Sigmoid colon (tissue), 4 donors: ENCODE measurements around the gene WDR53.
"Not testable (repeated sequence)": the region's sequence is repeated elsewhere in the genome, so short reads cannot be mapped to it uniquely, and the experiment has no call there.

Experiments used
- CTCF ChIP-seq, 4 experiments: fragments of 450-650 bp in 3 of 4; fragments of 200-600 bp in 1 of 4; IDR thresholded peaks; one replicate each; pipeline ENCODE4 v1.5.1; 2016 to 2019; ENCODE audit warnings: antibody characterized with exemption in 4 of 4, mild to moderate bottlenecking in 3 of 4, moderate library complexity in 2 of 4
- POLR2A ChIP-seq, 2 donors: fragments of 450-650 bp; IDR thresholded peaks; one replicate each; pipeline ENCODE4 v1.6.1; 2016; ENCODE audit warnings: antibody characterized with exemption in 2 of 2, mild to moderate bottlenecking in 2 of 2, moderate library complexity in 2 of 2
- POLR2AphosphoS5 ChIP-seq, 4 donors: sonication (generic); formaldehyde crosslinking; IDR thresholded peaks; one replicate each; pipeline ENCODE4 v1.6.1; 2017; ENCODE audit warnings: antibody characterized with exemption in 4 of 4

GRCh38 chr3:196521291-196521690 lies 47.1 kb downstream of the WDR53 start:
- not testable (repeated sequence) for TF ChIP-seq CTCF, POLR2AphosphoS5, POLR2A (IDR thresholded peaks at IDR 0.05)
